Renal pelvis (tissue), 4 donors: ENCODE results near the gene L1CAM. TPM values are rescaled to one million over a fixed set of nuclear protein-coding genes. Genes with fewer than 3 reads are reported as not detected.

Experiments used
- DNase-seq: peaks from one replicate; pipeline ENCODE4 v3.0.0-alpha.2; 2013
- polyA plus RNA-seq, 3 donors: library from polyadenylated mRNA; unstranded; fragments of 120-200 nt; gene quantifications; one replicate each; pipeline ENCODE4 v1.2.1, GENCODE V29; 2013; ENCODE audit not compliant: insufficient read length in 3 of 3

L1CAM gene
- polyA plus RNA-seq, 3 donors, result 54.8 to 71.6 (median 56.3) TPM

GRCh38 chrX:153865321-153865580, 20.7 kb downstream of the L1CAM start:
- no peak for DNase-seq

DNA sequence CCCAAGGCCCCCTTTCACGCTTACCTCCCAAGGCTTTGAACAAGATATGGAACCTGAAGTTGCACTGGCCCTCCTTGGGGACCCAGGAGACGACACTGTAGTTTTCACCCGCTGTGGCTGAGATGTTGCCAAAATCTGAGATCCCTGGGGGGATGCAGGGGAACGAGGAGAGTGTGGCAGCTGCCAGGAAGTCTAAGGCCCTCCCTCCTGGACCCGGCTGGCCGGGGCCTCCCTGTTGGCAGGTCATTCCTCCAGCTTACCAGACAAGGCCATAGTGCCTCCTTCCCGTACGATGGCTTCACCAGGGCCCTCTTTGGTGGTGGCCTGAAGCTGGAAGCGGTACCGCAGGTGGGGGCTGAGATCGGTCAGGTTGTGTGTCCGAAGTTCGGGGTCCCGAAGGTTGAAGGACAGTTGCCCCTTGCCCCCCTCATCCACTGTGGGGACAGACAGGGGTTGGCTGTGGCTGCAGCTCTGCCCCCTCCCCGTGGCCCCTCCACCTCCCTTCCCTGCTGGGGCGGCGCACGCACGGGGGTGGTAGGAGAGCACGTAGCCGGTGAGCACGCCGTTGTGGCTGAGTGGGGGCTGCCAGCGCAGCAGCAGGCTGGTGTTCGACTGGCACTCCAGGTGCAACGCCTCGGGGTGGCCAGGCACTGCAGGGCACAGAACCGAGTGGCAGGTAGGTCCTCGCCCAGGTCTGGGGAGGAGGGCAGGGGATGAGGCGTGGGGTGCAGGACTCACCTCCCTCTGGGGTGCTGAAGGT, 21.2 kb downstream of the L1CAM start:
- DNase-seq, result no peak

- no peak for DNase-seq
These were observed 21.9 kb downstream of the L1CAM start for GRCh38 chrX:153864101-153864500.

DNA sequence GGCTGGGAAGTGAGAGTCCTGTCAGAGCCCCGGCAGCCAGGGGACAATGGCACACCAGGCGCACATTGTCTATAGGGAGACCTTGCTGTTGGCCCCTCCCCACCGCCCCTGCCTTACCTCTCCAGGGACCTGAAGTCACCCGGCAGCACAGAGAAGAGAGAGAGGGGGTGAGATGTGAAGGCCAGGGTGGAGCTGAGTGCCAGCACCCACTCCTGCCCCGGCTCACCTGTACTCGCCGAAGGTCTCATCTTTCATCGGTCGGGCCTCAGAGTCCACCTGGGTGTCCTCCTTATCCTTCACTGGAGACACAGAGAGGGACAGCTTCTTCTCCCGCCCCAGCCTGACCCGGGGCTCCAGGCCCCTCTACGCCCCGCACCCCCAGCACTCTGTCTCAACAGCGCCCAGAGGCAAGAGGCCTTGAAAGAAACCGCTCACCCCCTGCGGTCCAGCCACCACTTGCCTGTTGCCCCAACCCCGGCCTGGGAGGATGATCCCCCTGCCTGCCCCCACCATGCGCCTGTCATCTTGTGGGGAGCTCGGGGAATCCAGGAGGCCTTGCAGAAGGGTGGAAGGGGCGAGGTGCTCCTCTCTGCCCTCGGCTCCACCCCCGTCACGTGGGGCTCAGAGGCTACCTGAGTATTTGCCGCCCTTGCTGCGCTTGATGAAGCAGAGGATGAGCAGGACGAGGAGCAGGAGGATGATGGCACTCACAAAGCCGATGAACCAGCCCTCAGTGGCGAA, 22.6 kb downstream of the L1CAM start:
- no peak for DNase-seq

- DNase-seq, result no peak
These were observed 23.4 kb downstream of the L1CAM start for GRCh38 chrX:153862369-153863250.

GRCh38 chrX:153861733-153862310, 24.2 kb downstream of the L1CAM start:
- DNase-seq, result no peak

- no peak for DNase-seq
These were observed 24.8 kb downstream of the L1CAM start for GRCh38 chrX:153861151-153861550.

DNA sequence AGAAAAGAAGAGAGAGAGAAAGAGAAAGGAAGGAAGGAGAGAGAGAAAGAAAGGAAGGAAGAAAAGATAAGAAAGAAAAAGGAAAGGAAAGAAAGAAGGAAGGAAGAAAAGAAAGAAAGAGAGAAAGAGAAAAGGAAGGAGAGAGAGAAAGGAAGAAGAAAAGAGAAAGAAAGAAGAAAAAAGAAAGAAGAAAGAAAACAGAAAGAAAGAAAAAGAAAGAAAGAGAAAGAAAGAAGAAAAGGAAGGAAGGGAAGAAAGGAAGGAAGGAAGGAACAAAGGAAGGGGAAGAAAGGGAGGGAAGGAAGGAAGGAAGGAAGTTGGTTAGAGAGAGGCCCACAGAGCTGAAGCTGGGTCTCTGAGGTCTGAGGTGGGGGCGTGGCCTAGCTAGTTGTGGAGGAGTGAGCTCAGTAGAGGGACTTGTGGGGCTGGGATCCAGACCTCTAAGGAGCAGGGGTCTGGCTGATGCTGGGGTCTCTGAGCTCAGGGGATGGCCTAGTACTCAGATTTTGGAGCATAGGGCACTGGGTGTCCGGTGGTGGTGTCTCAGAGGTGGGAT, 28.5 kb downstream of the L1CAM start:
- no peak for DNase-seq

GRCh38 chrX:153854702-153855101, 31.3 kb downstream of the L1CAM start:
- DNase-seq, result no peak

DNA sequence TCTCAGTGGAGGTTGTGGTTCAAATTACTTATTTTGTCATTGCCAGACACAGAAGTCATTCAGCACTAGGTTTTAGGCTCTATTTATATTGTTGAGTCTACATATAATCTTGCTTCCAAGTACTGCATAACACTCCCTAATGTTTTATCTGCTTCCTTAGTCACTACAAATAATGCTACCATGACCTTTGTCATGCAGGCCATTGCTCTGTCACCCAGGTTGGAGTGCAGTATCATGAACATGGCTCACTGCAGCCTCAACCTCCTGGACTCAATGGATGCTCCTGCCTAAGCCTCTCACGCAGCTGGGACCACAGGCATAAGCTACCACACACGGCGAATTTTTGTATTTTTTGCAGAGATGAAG, 32.1 kb downstream of the L1CAM start:
- DNase-seq, result no peak

DNA sequence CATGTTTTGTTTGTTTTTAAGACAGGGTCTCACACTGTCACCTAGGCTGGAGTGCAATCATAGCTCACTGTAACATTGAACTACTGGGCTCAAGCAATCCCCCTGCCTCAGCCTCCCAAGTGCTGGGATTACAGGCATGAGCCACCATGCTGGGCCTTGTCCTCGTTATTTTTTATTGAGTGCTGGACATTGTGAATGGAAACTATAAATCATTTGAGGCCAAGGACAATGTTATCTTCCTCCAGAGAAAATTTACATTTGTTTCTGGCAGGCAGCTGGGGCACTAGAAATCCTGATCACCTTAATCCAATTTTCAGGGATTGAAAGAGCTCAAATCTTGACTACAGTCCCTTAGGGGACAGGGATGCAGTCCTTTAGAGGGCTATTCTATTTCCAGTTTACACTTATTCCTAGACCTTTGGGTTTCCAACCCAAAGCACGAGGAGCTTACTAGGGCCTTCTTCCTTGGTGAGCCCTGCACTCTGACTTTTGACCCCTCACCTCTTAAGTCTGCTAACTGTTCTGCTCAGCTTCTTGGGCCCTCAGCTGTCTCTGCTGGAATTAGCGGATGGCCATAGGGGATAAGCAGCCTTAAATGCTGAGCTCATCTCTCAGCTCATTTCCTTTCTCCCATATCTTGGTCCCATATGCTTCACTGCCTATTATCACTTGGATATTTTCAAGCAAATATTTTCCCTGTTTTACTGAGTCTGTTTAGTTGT, 32.6 kb downstream of the L1CAM start:
- DNase-seq, result no peak

- DNase-seq, result no peak
These were observed 34.0 kb downstream of the L1CAM start for GRCh38 chrX:153851981-153852380.

DNA sequence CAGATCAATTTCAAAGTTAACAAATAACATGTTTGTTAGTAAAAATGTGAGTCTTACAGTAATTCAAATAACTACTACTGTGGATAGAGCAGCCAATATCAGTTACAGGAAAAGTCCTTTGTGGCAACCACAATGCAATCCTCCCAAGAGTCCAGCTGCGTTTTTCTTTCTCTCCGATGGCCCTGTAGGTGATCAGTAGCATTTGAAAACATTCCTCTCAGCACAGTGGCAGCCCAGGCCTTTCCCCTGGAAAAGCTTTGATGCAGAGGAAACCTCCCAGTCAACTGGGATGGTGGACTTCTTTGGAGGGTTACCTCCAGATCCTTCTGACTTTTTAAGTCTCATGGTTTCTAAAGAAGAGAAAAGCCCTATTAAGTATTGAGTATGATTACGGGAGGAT, 37.6 kb downstream of the L1CAM start:
- DNase-seq, result no peak

- no peak for DNase-seq
These were observed 40.1 kb downstream of the L1CAM start for GRCh38 chrX:153845842-153846241.

DNA sequence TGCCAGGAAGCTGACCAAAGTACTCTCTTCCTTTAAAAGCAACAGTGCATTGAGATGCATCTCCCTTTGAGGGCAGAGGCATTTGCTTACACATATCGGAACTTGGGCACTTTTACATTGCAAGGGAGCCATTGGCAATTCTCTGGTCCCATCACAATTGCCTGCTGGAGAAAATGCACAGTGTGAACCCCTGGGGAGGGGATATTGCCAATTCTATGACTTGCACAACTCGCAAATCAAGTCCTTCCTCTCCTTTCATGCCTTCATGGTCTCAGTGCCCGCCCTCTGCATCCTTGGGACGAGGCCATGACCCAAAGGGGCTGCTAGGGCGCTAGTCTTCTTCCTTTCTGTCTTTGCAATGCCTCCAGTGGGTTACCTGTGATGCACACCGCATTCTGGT, 40.8 kb downstream of the L1CAM start:
- DNase-seq, result no peak

- DNase-seq, result no peak
These were observed 41.4 kb downstream of the L1CAM start for GRCh38 chrX:153844509-153845082.

DNA sequence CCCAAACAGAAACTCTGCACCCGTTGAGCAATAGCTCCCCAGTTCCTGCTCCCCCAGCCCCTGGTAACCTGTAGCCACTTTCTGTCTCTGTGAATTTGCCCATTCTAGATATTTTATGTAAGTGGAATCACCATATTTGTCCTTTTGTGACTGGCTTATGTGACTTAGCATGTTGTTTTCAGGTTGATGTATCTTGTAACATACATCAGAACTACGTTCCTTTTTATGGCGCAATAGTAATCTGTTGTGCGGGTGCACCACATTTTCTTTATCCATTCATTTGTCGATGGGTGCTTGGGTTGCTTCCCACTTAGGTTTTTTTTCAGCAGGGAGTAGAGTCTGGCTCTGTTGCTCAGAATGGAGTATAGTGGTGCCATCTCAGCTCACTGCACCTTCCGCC, 49.1 kb downstream of the L1CAM start:
- no peak for DNase-seq

- no peak for DNase-seq
These were observed 53.2 kb downstream of the L1CAM start for GRCh38 chrX:153832728-153833127.

GRCh38 chrX:153831429-153832150, 54.4 kb downstream of the L1CAM start:
- no peak for DNase-seq
